Keratinocyte (primary cell): ENCODE measurements around the gene CSNK2A2. TPM values are rescaled to one million over a fixed set of nuclear protein-coding genes. Genes with fewer than 3 reads are reported as not detected.

Experiments used
- DNase-seq: peaks from one replicate; pipeline ENCODE4 v3.0.0-alpha.2; 2011; ENCODE audit warnings: low read depth, missing footprints, low spot score
- FAIRE-seq: peaks from 2 replicates; lab custom pipeline; 2011; peaks lifted over from hg19 to GRCh38; lab: Jason Lieb, UNC
- H2AFZ ChIP-seq: 2 replicates; pipeline ENCODE4 v1.6.0; 2012; ENCODE audit warnings: low read length, control low read depth, inconsistent platforms; ENCODE audit not compliant: control insufficient read depth
- H3K27ac ChIP-seq: 2 replicates; pipeline ENCODE4 v1.5.1; 2011; ENCODE audit warnings: low read length; ENCODE audit not compliant: control insufficient read depth, insufficient read depth
- H3K27me3 ChIP-seq: 3 replicates; pipeline ENCODE4 v1.6.0; 2011; ENCODE audit warnings: low read length; ENCODE audit not compliant: control insufficient read depth, insufficient read depth; ENCODE audit errors: extremely low read depth
- H3K36me3 ChIP-seq, 2 experiments: 2 replicates in 1 of 2; 3 replicates in 1 of 2; pipeline ENCODE4 v1.5.1; 2011; ENCODE audit warnings: low read length in 2 of 2, mild to moderate bottlenecking in 1 of 2; ENCODE audit not compliant: control insufficient read depth in 2 of 2, insufficient read depth in 2 of 2; ENCODE audit errors: extremely low read depth in 1 of 2
- H3K4me1 ChIP-seq: 3 replicates; pipeline ENCODE4 v1.5.1; 2011; ENCODE audit warnings: low read length; ENCODE audit not compliant: control insufficient read depth, insufficient read depth; ENCODE audit errors: extremely low read depth
- H3K4me2 ChIP-seq: 3 replicates; pipeline ENCODE4 v1.6.0; 2011; ENCODE audit warnings: low read depth, low read length; ENCODE audit not compliant: control insufficient read depth, insufficient read depth; ENCODE audit errors: extremely low read depth
- H3K4me3 ChIP-seq, 3 experiments: fragments of 200-600 bp in 1 of 3; sonication (generic) in 1 of 3; 2 replicates in 2 of 3; 3 replicates in 1 of 3; pipeline ENCODE4 v1.5.1; 2011 to 2016; ENCODE audit warnings: low read length in 3 of 3, mild to moderate bottlenecking in 3 of 3, control low read depth in 2 of 3, inconsistent platforms in 1 of 3, low read depth in 1 of 3, mixed read lengths in 1 of 3, mixed run types in 1 of 3, moderate library complexity in 1 of 3; ENCODE audit not compliant: control insufficient read depth in 2 of 3, insufficient read depth in 2 of 3; ENCODE audit errors: extremely low read depth in 1 of 3
- H3K79me2 ChIP-seq: 2 replicates; pipeline ENCODE4 v1.6.0; 2012; ENCODE audit warnings: low read length; ENCODE audit not compliant: control insufficient read depth, insufficient read depth
- H3K9ac ChIP-seq: 3 replicates; pipeline ENCODE4 v1.6.0; 2011; ENCODE audit warnings: low read length; ENCODE audit not compliant: control insufficient read depth, insufficient read depth; ENCODE audit errors: extremely low read depth
- H3K9me1 ChIP-seq: 3 replicates; pipeline ENCODE4 v1.6.0; 2011; ENCODE audit warnings: low read length; ENCODE audit not compliant: control insufficient read depth, insufficient read depth; ENCODE audit errors: extremely low read depth
- H3K9me3 ChIP-seq: 2 replicates; pipeline ENCODE4 v1.5.1; 2012; ENCODE audit warnings: low read depth, low read length; ENCODE audit not compliant: control insufficient read depth
- H4K20me1 ChIP-seq: 3 replicates; pipeline ENCODE4 v1.6.0; 2011; ENCODE audit warnings: low read length; ENCODE audit not compliant: control insufficient read depth, insufficient read depth; ENCODE audit errors: extremely low read depth
- EZH2 ChIP-seq: IDR thresholded peaks from one replicate; pipeline ENCODE4 v1.6.1; 2012; ENCODE audit warnings: inconsistent platforms, mild to moderate bottlenecking, low read length, moderate library complexity
- dilution Hi-C: fragments of 300-500 bp; cut with MboI; formaldehyde crosslinking; loops from one replicate; pipeline ENCODE4 v1.7.0; 2020; ENCODE audit warnings: low sequenced_read_pairs; ENCODE audit not compliant: extremely low pct_ligation_motif_present
- polyA plus RNA-seq, 5 experiments: library from polyadenylated mRNA; depleted of rRNA in 3 of 5; stranded (reverse) in 3 of 5; stranded (forward) in 1 of 5; unstranded in 1 of 5; fragments of >200 nt; gene quantifications; 1 replicate in 1 of 5; 2 replicates in 3 of 5; 3 replicates in 1 of 5; pipeline versions ENCODE4 v1.2.1 to v1.2.3, GENCODE V29; 2011 to 2012; ENCODE audit warnings: missing spikeins in 2 of 5, low read depth in 1 of 5, low replicate concordance in 1 of 5
- TF ChIP-seq, protein P1 (sequence below), 3 experiments: IDR thresholded peaks in 1 of 3; conservative IDR thresholded peaks in 1 of 3; optimal IDR thresholded peaks in 1 of 3; 2 replicates in 2 of 3; 3 replicates in 1 of 3; pipeline versions ENCODE3 to v1.5.1; 2011; ENCODE audit warnings: low read length in 3 of 3, mild to moderate bottlenecking in 3 of 3, moderate library complexity in 2 of 3, control low read depth in 1 of 3, inconsistent platforms in 1 of 3; ENCODE audit not compliant: insufficient read depth in 2 of 3; ENCODE audit errors: extremely low read depth in 1 of 3

CSNK2A2 gene
- polyA plus RNA-seq, 1 donor (not counting 4 experiments of a cell fraction or from before 2014, with no cell fraction given) = 49.6 TPM

DNA sequence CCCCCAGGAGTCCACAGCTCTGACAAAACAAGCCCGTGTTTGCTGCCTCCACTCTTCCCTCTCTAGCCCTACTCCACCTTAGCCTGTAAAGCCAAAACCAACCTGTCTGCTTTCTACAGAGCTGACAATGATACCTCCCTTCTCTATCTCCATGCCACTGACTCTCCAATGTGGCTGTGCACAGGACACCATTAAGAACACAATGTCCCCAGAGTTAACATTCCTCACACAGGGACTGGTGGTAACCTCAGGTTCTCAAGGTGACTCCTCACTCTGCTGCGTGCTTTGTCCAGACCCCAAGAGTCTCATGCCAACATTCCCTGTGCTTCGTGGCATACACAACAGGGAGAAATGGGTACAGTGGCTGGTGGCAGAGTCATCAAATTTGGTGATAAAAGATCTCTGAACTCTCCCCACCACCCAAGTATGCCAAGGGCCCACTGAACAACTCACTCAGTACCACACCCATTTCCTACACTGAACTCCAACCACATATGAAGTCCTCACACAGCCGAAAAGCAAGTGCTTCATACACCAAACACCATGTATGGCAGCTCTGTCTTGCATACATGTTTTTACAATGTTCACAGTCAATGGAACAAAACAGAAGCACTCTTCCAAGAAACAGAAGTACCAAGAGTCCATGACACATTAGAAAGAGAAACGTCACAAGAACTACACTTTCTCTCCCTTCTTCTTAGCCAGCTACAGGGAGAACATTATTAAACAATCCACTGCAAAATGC is 21.1 kb downstream of the CSNK2A2 start:
- dilution Hi-C loops = no loop called here
- Histone ChIP-seq H3K9ac (no peak overlapping the region), H3K9me3 (no peaks in the 10 kb centered on the region), H2AFZ (no peak overlapping the region), H3K9me1 (no peaks in the 10 kb centered on the region), H3K36me3 (peaks cover 20 to 24% of the 10 kb centered on the region in 2 experiments), H4K20me1 (peaks cover 3% of the 10 kb centered on the region), H3K4me2 (no peak overlapping the region), H3K27me3 (no peaks in the 10 kb centered on the region), H3K79me2 (peaks cover 18% of the 10 kb centered on the region), H3K27ac (no peak overlapping the region), H3K4me3 (no peak overlapping the region), H3K4me1 (no peaks in the 10 kb centered on the region)
- FAIRE-seq (no peak), DNase-seq (no peak)
- no peak for TF ChIP-seq EZH2

DNA sequence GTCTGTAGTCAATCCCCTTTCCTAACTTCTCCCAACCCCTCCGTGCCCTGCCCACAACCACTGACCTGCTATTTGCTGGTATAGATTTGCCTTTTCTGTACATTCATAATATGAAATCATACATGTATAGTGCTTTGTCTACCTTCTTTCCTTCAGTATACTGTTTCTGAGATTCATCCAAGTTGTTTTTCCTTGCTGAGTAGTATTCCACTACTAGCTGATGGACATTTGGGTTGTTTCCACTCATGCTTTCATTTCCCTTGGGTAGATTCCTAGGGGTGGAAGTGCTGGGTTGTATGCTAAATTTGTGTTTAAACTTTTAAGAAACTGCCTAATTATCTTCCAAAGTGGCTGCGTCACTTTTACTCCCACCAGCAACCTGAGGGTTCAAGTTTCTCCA is 27.7 kb downstream of the CSNK2A2 start:
- Histone ChIP-seq H3K9me3 (no peaks in the 10 kb centered on the region), H3K27ac (no peak overlapping the region), H3K79me2 (no peaks in the 10 kb centered on the region), H3K36me3 (peaks cover 29 to 34% of the 10 kb centered on the region in 2 experiments), H4K20me1 (peaks cover 3% of the 10 kb centered on the region), H3K4me3 (no peak overlapping the region), H3K4me2 (no peak overlapping the region), H3K27me3 (no peaks in the 10 kb centered on the region), H2AFZ (no peak overlapping the region), H3K9ac (no peak overlapping the region), H3K9me1 (no peaks in the 10 kb centered on the region), H3K4me1 (no peaks in the 10 kb centered on the region)
- dilution Hi-C loops = no loop called here
- DNase-seq = no peak
- no peak for FAIRE-seq
- TF ChIP-seq EZH2 = no peak
- TF ChIP-seq, protein P1, sequence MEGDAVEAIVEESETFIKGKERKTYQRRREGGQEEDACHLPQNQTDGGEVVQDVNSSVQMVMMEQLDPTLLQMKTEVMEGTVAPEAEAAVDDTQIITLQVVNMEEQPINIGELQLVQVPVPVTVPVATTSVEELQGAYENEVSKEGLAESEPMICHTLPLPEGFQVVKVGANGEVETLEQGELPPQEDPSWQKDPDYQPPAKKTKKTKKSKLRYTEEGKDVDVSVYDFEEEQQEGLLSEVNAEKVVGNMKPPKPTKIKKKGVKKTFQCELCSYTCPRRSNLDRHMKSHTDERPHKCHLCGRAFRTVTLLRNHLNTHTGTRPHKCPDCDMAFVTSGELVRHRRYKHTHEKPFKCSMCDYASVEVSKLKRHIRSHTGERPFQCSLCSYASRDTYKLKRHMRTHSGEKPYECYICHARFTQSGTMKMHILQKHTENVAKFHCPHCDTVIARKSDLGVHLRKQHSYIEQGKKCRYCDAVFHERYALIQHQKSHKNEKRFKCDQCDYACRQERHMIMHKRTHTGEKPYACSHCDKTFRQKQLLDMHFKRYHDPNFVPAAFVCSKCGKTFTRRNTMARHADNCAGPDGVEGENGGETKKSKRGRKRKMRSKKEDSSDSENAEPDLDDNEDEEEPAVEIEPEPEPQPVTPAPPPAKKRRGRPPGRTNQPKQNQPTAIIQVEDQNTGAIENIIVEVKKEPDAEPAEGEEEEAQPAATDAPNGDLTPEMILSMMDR (optimal IDR thresholded peaks at IDR 0.05 in 1 of 3, IDR thresholded peaks at IDR 0.05 in 1 of 3, conservative IDR thresholded peaks at IDR 0.05 in 1 of 3; ENCODE audit: extremely low read depth in 1 of 3, insufficient read depth in 2 of 3, low read length in 3 of 3) = no peak
